ENCODE measurements around the gene CACNA1C. TPM values are rescaled to one million over a fixed set of nuclear protein-coding genes. Genes with fewer than 3 reads are reported as not detected.

Gene CACNA1C
- total and polyA plus RNA-seq, 2 of the 4 experiments (the other 2 are of a cell fraction): 1.6 to 2.6 TPM

DNA sequence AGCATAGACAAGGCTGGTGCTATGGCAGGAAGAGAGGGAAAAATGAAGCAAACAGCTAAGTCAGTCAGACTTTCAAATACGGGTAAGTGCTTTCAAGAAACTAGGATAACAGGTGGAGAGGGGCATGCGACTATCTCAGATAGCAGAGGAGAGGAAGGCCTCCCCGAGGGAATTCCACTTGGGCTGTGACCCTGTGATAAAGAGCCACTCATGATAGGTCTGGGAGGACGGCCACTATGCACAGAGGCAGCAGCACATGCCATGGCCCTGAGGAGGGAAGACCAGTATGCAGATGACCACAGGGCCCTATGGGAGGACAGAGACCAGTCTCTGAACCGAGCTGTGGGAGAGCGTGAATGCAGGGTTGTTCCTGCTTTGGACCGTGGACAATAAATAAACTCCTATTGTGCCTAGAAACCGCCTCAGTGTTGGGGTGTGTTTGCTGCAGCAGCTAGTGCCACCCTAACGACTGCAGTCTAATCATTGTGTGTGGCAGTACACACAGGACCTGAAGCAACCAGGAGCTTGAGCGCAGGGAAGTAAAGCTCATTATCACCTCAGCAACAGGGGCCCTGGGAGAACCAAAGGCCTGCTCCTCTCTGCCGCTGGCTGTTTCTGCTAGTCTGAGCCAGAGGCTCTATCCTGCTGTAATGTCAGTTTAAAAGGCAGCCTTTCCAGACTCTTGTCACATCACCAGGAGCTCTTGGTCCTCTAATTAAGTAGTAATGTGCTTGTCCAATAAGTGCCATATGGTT lies 119.1 kb downstream of the CACNA1C start:
- H3K4me1 ChIP-seq (ENCODE audit: control insufficient read depth, insufficient read depth, low read length): peaks cover 5% of the 10 kb centered on the region
- H3K9me1 ChIP-seq (ENCODE audit: insufficient read depth, low read length): peaks cover 13% of the 10 kb centered on the region
- 95% methylated on average over 3 of the region's 11 CpGs; no CpG with 5 or more reads in 1 of the 2 experiments for WGBS, 2 experiments (ENCODE audit: extremely low coverage in 2 of 2, insufficient read length in 1 of 2)
- H3K9ac ChIP-seq (ENCODE audit: low read depth, low read length): no peak overlapping the region
- H2AK9ac ChIP-seq (replicated peaks; ENCODE audit: low read depth, low read length, poor library complexity): no peak overlapping the region
- no peak overlapping the region for H4K8ac ChIP-seq (ENCODE audit: low read depth in 2 of 2, low read length in 2 of 2)
- H2BK5ac ChIP-seq (ENCODE audit: low read depth, low read length, poor library complexity, severe bottlenecking): no peak overlapping the region
- H3K14ac ChIP-seq (replicated peaks; ENCODE audit: low read depth, low read length): no peak overlapping the region
- H2AK5ac ChIP-seq (ENCODE audit: low read depth, low read length): no peak overlapping the region
- no peak overlapping the region for H3K23ac ChIP-seq (ENCODE audit: low read depth, low read length)
- ATAC-seq (ENCODE audit: low read depth) (no peak), DNase-seq (no peak)
- ChIA-PET CTCF (interaction anchor here (1.1 kb wide), 1 partner anchor 51 kb away, joined by 3 read pairs; no protein-coding TSS in a partner anchor), POLR2A (ENCODE audit: unreplicated experiment) (no interaction called here)
- H4K91ac ChIP-seq (ENCODE audit: insufficient read depth, low read depth, low read length): no peak overlapping the region
- peak overlapping the region; percentile 41 for H2AFZ ChIP-seq (replicated peaks; ENCODE audit: low read length, poor library complexity)
- no peaks in the 10 kb centered on the region; a peak in 1 of 4 replicates for H3K79me1 ChIP-seq (ENCODE audit: low read depth in 1 of 2, low read length in 2 of 2)
- no TSS peak for BruUV-seq (replicated peaks)
- no peak overlapping the region for H3K27ac ChIP-seq (ENCODE audit: insufficient read depth, low read length)
- no peak for TF ChIP-seq RAD21 (IDR thresholded peaks at IDR 0.05; ENCODE audit: low read length)
- TF ChIP-seq CEBPB (IDR thresholded peaks at IDR 0.05; ENCODE audit: low read depth, low read length): no peak
- TF ChIP-seq, protein P1, sequence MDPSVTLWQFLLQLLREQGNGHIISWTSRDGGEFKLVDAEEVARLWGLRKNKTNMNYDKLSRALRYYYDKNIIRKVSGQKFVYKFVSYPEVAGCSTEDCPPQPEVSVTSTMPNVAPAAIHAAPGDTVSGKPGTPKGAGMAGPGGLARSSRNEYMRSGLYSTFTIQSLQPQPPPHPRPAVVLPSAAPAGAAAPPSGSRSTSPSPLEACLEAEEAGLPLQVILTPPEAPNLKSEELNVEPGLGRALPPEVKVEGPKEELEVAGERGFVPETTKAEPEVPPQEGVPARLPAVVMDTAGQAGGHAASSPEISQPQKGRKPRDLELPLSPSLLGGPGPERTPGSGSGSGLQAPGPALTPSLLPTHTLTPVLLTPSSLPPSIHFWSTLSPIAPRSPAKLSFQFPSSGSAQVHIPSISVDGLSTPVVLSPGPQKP (IDR thresholded peaks at IDR 0.05; ENCODE audit: borderline replicate concordance, low read depth, low read length): no peak
- no peak for TF ChIP-seq POLR2A (IDR thresholded peaks at IDR 0.05; ENCODE audit: low read depth, low read length)
- TF ChIP-seq CHD1 (IDR thresholded peaks at IDR 0.05; ENCODE audit: low read depth, low read length): no peak
- no peak for TF ChIP-seq RCOR1 (IDR thresholded peaks at IDR 0.05; ENCODE audit: insufficient replicate concordance, low read length)
- TF ChIP-seq, protein P2, sequence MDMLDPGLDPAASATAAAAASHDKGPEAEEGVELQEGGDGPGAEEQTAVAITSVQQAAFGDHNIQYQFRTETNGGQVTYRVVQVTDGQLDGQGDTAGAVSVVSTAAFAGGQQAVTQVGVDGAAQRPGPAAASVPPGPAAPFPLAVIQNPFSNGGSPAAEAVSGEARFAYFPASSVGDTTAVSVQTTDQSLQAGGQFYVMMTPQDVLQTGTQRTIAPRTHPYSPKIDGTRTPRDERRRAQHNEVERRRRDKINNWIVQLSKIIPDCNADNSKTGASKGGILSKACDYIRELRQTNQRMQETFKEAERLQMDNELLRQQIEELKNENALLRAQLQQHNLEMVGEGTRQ (IDR thresholded peaks at IDR 0.05; ENCODE audit: low read depth, low read length): no peak
- no peak overlapping the region for H2BK20ac ChIP-seq (ENCODE audit: low read depth, low read length)
- no peaks in the 10 kb centered on the region for H4K20me1 ChIP-seq (ENCODE audit: insufficient read depth, low read length)
- intact Hi-C loops (cut with micrococcal nuclease) (no loop called here), dilution Hi-C loops (cut with HindIII; ENCODE audit: low sequenced_read_pairs, unreplicated experiment) (no loop called here), in situ Hi-C loops (cut with MboI; ENCODE audit: low sequenced_read_pairs) (no loop called here)
- no peak overlapping the region for H3K56ac ChIP-seq (ENCODE audit: extremely low read depth, insufficient read depth, low read length)
- H3K4me2 ChIP-seq (ENCODE audit: low read depth, low read length): no peak overlapping the region
- H3K4ac ChIP-seq (ENCODE audit: low read depth, low read length): no peak overlapping the region
- H4K5ac ChIP-seq (ENCODE audit: low read depth, low read length): no peak overlapping the region
- H3K4me3 ChIP-seq (ENCODE audit: insufficient read depth, low read depth, low read length): no peak overlapping the region
- no peak overlapping the region for H2BK120ac ChIP-seq (ENCODE audit: low read depth, low read length)
- H3K18ac ChIP-seq (ENCODE audit: low read depth, low read length): no peak overlapping the region
- no peaks in the 10 kb centered on the region for H3K27me3 ChIP-seq (ENCODE audit: control insufficient read depth, insufficient read depth, low read length)
- H2BK15ac ChIP-seq (ENCODE audit: low read depth, low read length): no peak overlapping the region
- H3K36me3 ChIP-seq (ENCODE audit: control insufficient read depth, insufficient read depth, low read length): no peaks in the 10 kb centered on the region
- peaks cover 3% of the 10 kb centered on the region; the same call in 1 of the 2 replicates for H3K9me3 ChIP-seq (ENCODE audit: control insufficient read depth, insufficient read depth, low read length)

All from IMR-90 (cell line).